Measurements from ENCODE around the gene DMAC2L.

GRCh38 chr14:50364792-50365191 is 52.7 kb downstream of the DMAC2L start:
- no peak for TF ChIP-seq POLR2A (IDR thresholded peaks at IDR 0.05; ENCODE audit: low read depth, low read length)
- TF ChIP-seq TAF1 (IDR thresholded peaks at IDR 0.05; ENCODE audit: borderline replicate concordance, low read depth, low read length), result no peak
- TF ChIP-seq POLR2AphosphoS5 (IDR thresholded peaks at IDR 0.05; ENCODE audit: low read depth, low read length), result no peak
